ENCODE results near the gene SCGB1D1. TPM values are rescaled to one million over a fixed set of nuclear protein-coding genes. Genes with fewer than 3 reads are reported as not detected.

SCGB1D1 gene
- total RNA-seq, 4 donors from 2014 or later: not detected

DNA sequence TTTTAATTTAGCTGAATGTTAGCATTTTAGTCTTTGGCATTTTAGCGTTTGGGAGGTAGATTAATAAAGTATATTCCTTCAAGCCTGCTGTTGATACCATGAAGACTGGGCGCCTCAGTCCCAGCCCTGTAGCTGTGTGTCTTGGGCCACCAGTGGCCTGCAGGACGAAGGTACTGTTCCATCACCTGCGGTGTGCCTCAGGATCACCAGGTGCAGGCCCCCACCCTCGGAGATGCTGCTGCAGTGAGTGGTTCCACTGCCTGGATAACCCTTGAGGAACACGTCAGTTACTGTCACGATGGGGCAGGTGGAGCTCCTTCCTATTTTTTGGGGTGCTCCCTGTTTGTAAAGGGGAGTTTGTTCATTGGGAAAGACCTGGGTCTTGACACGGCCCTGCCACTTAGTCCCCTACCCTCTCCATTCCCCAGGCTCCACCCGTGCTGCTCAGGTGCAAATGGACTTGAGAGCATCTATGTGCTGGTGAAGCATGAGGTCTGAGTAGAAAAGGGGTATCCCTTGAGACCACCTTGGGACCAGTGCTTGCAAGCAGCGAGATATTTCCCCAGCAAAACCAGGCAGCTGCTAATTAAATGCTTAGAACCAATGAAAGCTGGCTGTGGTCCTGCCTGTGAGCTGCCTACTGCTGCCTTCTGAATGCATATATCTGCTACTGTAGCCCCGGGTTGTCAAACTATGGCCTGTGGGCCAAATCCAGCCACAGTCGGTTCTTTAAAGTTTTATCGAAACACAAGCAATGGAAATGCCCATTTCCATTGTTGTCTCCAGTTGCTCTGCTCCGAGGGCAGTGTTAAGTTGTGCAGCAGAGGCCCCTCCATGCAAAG, 37.5 kb upstream of the SCGB1D1 start:
- intact Hi-C loops (cut with DNase I): no loop called here
- TF ChIP-seq CTCF (IDR thresholded peaks at IDR 0.05) (no peak), POLR2A (IDR thresholded peaks at IDR 0.05; ENCODE audit: low read depth) (no peak), POLR2AphosphoS5 (IDR thresholded peaks at IDR 0.05) (no peak), EP300 (IDR thresholded peaks at IDR 0.05) (no peak)
- DNase-seq (ENCODE audit: extremely low spot score): no peak
- Histone ChIP-seq H3K36me3 (peaks cover 36 to 56% (median 53%) of the 10 kb centered on the region in 4 donors), H3K27ac (replicated peaks in 1 of 4) (no peak overlapping the region), H3K27me3 (no peaks in the 10 kb centered on the region), H3K4me1 (peaks cover 3 to 8% (median 4%) of the 10 kb centered on the region in 4 donors), H3K4me3 (no peak overlapping the region), H3K9me3 (no peaks in the 10 kb centered on the region)
- 97% methylated on average over 10 of the region's 14 CpGs for WGBS

DNA sequence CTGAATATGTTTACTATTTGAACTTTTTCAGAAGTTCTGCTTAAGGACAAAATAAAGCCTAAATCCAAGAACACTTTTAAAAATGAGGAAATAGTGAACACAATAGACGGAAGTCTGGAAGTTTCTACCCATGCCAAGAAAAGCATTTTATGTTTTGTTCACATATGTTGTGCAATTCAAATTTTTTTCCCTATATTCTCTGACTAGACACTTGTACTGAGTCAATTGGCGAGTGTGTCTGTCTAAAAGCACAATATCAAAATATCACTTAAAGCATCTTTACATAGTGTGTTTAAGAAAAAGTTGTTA, 37.0 kb upstream of the SCGB1D1 start:
- Histone ChIP-seq H3K27me3 (no peaks in the 10 kb centered on the region), H3K9me3 (no peaks in the 10 kb centered on the region), H3K36me3 (peaks cover 30 to 51% (median 47%) of the 10 kb centered on the region in 4 donors), H3K27ac (replicated peaks in 1 of 4) (no peak overlapping the region), H3K4me3 (no peak overlapping the region), H3K4me1 (peaks cover 6 to 8% (median 8%) of the 10 kb centered on the region in 4 donors)
- TF ChIP-seq POLR2AphosphoS5 (IDR thresholded peaks at IDR 0.05) (no peak), POLR2A (IDR thresholded peaks at IDR 0.05; ENCODE audit: low read depth) (no peak), CTCF (IDR thresholded peaks at IDR 0.05) (no peak), EP300 (IDR thresholded peaks at IDR 0.05) (no peak)
- 78% methylated on average over 2 of the region's 2 CpGs for WGBS
- DNase-seq (ENCODE audit: extremely low spot score): no peak
- intact Hi-C loops (cut with DNase I): no loop called here

GRCh38 chr11:62153617-62154016, 36.4 kb upstream of the SCGB1D1 start:
- Histone ChIP-seq H3K27ac (replicated peaks in 1 of 4) (no peak overlapping the region), H3K27me3 (no peaks in the 10 kb centered on the region), H3K4me3 (no peak overlapping the region), H3K4me1 (peaks cover 6 to 8% (median 8%) of the 10 kb centered on the region in 4 donors), H3K9me3 (no peaks in the 10 kb centered on the region), H3K36me3 (peaks cover 24 to 45% (median 41%) of the 10 kb centered on the region in 4 donors)
- no peak for TF ChIP-seq EP300 (IDR thresholded peaks at IDR 0.05)
- TF ChIP-seq POLR2A (IDR thresholded peaks at IDR 0.05; ENCODE audit: low read depth): no peak
- TF ChIP-seq CTCF (IDR thresholded peaks at IDR 0.05): no peak
- TF ChIP-seq POLR2AphosphoS5 (IDR thresholded peaks at IDR 0.05): no peak
- no peak for DNase-seq (ENCODE audit: extremely low spot score)
- intact Hi-C loops (cut with DNase I): no loop called here
- 80% methylated on average over 3 of the region's 3 CpGs for WGBS

DNA sequence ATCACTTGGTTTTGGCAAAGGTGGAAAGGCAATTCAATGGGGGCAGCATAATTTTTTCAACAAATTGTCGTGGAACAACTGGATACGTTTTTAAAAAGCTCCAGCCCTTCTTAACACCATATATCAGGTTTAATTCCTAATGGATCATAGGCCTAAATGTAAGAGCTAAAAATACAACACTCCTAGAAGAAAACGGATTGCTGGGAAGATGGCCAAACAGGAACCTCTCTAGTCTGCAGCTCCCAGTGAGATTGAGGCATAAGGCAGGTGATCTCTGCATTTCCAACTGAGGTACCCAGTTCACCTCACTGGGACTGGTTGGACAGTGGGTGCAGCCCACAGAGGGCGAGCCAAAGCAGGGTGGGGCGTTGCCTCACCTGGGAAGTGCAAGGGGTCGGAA, 32.4 kb upstream of the SCGB1D1 start:
- peak; percentile 8 for DNase-seq (ENCODE audit: extremely low spot score)
- Histone ChIP-seq H3K36me3 (peaks cover 0 to 7% (median 2%) of the 10 kb centered on the region in 4 donors), H3K27me3 (no peaks in the 10 kb centered on the region), H3K4me3 (no peak overlapping the region), H3K9me3 (peaks cover 0 to 3% (median 0%) of the 10 kb centered on the region in 4 donors), H3K4me1 (peaks cover 3 to 8% (median 5%) of the 10 kb centered on the region in 4 donors), H3K27ac (replicated peaks in 1 of 4) (no peak overlapping the region)
- intact Hi-C loops (cut with DNase I): no loop called here
- TF ChIP-seq POLR2AphosphoS5 (IDR thresholded peaks at IDR 0.05) (no peak), EP300 (IDR thresholded peaks at IDR 0.05) (no peak), CTCF (IDR thresholded peaks at IDR 0.05) (no peak), POLR2A (IDR thresholded peaks at IDR 0.05; ENCODE audit: low read depth) (no peak)
- WGBS: 37% methylated on average over 5 of the region's 6 CpGs
